D721Med (cell line): ENCODE data around the gene OR10A3.

Source experiments
- DNase-seq: peaks from one replicate; pipeline ENCODE4 v3.0.0; 2011; ENCODE audit warnings: low spot score; ENCODE audit not compliant: insufficient read length
- FAIRE-seq: peaks from 2 replicates; lab custom pipeline; 2011; peaks lifted over from hg19 to GRCh38; lab: Jason Lieb, UNC
- CTCF ChIP-seq: IDR thresholded peaks from 2 replicates; pipeline ENCODE4 v1.5.1; 2012; ENCODE audit warnings: mild to moderate bottlenecking, control low read depth; ENCODE audit not compliant: insufficient read depth; ENCODE audit errors: missing control alignments

The OR10A3 gene

GRCh38 chr11:7974668-7975067, 33.2 kb upstream of the OR10A3 start:
- no peak for TF ChIP-seq CTCF
- FAIRE-seq, result no peak
- DNase-seq, result no peak

- DNase-seq, result no peak
- FAIRE-seq, result no peak
- no peak for TF ChIP-seq CTCF
Measured at GRCh38 chr11:7973011-7973410, 31.5 kb upstream of the OR10A3 start.

- no peak for TF ChIP-seq CTCF
- DNase-seq (no peak), FAIRE-seq (no peak)
Measured at GRCh38 chr11:7971846-7972245, 30.3 kb upstream of the OR10A3 start.

GRCh38 chr11:7969756-7970646, 28.5 kb upstream of the OR10A3 start:
- FAIRE-seq (no peak), DNase-seq (no peak)
- no peak for TF ChIP-seq CTCF

GRCh38 chr11:7968686-7969085, 27.2 kb upstream of the OR10A3 start:
- TF ChIP-seq CTCF, result no peak
- FAIRE-seq (no peak), DNase-seq (no peak)

- no peak for TF ChIP-seq CTCF
- FAIRE-seq (no peak), DNase-seq (no peak)
Measured at GRCh38 chr11:7967826-7968225, 26.3 kb upstream of the OR10A3 start.

GRCh38 chr11:7967097-7967496, 25.6 kb upstream of the OR10A3 start:
- FAIRE-seq (no peak), DNase-seq (no peak)
- no peak for TF ChIP-seq CTCF
